ENCODE data around the gene HIVEP3.

DNA sequence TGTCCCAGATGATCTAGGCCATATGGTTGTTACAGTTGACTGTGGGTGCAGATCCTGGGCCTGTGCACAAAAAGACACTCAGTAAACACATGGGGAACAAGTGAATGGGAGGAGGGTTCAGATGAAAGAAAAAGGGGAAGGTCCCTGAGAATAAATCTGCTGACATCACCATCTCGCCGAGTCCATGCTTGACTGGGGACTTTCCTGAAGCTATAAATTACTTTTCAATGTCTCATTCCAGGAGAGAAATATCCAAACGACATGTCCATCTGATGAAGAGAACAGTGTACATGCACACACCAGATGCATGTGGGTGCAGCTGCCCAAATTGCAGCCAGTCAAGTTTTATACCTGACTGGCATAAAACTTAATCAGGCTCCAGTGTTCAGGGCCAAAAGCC is 109.0 kb downstream of the HIVEP3 start:
- TF ChIP-seq, protein P1, sequence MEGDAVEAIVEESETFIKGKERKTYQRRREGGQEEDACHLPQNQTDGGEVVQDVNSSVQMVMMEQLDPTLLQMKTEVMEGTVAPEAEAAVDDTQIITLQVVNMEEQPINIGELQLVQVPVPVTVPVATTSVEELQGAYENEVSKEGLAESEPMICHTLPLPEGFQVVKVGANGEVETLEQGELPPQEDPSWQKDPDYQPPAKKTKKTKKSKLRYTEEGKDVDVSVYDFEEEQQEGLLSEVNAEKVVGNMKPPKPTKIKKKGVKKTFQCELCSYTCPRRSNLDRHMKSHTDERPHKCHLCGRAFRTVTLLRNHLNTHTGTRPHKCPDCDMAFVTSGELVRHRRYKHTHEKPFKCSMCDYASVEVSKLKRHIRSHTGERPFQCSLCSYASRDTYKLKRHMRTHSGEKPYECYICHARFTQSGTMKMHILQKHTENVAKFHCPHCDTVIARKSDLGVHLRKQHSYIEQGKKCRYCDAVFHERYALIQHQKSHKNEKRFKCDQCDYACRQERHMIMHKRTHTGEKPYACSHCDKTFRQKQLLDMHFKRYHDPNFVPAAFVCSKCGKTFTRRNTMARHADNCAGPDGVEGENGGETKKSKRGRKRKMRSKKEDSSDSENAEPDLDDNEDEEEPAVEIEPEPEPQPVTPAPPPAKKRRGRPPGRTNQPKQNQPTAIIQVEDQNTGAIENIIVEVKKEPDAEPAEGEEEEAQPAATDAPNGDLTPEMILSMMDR (IDR thresholded peaks at IDR 0.05; ENCODE audit: borderline replicate concordance, extremely low read depth, low read length, poor library complexity, severe bottlenecking), result no peak
- TF ChIP-seq EZH2 (IDR thresholded peaks at IDR 0.05; ENCODE audit: borderline replicate concordance, low read depth, low read length, severe bottlenecking), result no peak

Data from DND-41 (cell line).